Heart right ventricle (tissue), 16 donors: Measurements from ENCODE around the gene SLIT1. TPM values are rescaled to one million over a fixed set of nuclear protein-coding genes. Genes with fewer than 3 reads are reported as not detected.
A peak's percentile ranks its signal among the peaks of the same experiment; 100 is the strongest.

Experiments used
- ATAC-seq, 8 donors: fragments of 200-7000 bp; cut with Tn5 transposase; one replicate each; pipeline ENCODE4 v1.9.1; 2020; ENCODE audit warnings: mild to moderate bottlenecking in 8 of 8, moderate library complexity in 8 of 8, moderate number of reproducible peaks in 1 of 8
- DNase-seq, 2 donors: peaks; one replicate each; pipeline ENCODE4 v3.0.0-alpha.2; 2020
- H3K27ac ChIP-seq, 10 donors: fragments of 200-600 bp; sonication (generic) in 2 of 10; one replicate each; pipeline versions ENCODE4 v1.5.0 to v1.8.0; 2020 to 2022; ENCODE audit warnings: mild to moderate bottlenecking in 3 of 10
- H3K27me3 ChIP-seq, 7 donors: fragments of 200-600 bp; one replicate each; pipeline ENCODE4 v1.8.0; 2021 to 2022; ENCODE audit warnings: mild to moderate bottlenecking in 2 of 7
- H3K36me3 ChIP-seq, 9 donors: fragments of 200-600 bp; sonication (generic) in 1 of 9; one replicate each; pipeline versions ENCODE4 v1.5.0 to v1.8.0; 2020 to 2022; ENCODE audit warnings: mild to moderate bottlenecking in 2 of 9
- H3K4me1 ChIP-seq, 9 donors: fragments of 200-600 bp; sonication (generic) in 1 of 9; one replicate each; pipeline versions ENCODE4 v1.5.0 to v1.8.0; 2020 to 2022; ENCODE audit warnings: mild to moderate bottlenecking in 4 of 9
- H3K4me3 ChIP-seq, 10 donors: fragments of 200-600 bp; sonication (generic) in 2 of 10; one replicate each; pipeline versions ENCODE4 v1.5.0 to v1.8.0; 2020 to 2022; ENCODE audit warnings: mild to moderate bottlenecking in 7 of 10, moderate library complexity in 2 of 10
- H3K9me3 ChIP-seq, 11 donors: fragments of 200-600 bp in 10 of 11; sonication (generic) in 2 of 11; one replicate each; pipeline versions ENCODE4 v1.5.0 to v1.8.0; 2013 to 2022; ENCODE audit warnings: mild to moderate bottlenecking in 2 of 11, control low read depth in 1 of 11, moderate library complexity in 1 of 11
- WGBS, 2 donors: extraction: QIAGEN DNeasy Blood & Tissue Kit; methylation state at CpG; one replicate each; pipeline ENCODE4 v1.1.7; 2013; ENCODE audit warnings: inconsistent platforms in 1 of 2; 5-methylcytosine and 5-hydroxymethylcytosine counted together
- intact Hi-C, 10 donors: fragments of 100-400 bp; cut with DNase I; formaldehyde crosslinking; loops; one replicate each; pipeline versions ENCODE4 v1.11.1 to v1.14.2; 2022
- polyA plus RNA-seq, 2 donors: library from polyadenylated mRNA; stranded (reverse); fragments of 200-250 nt; gene quantifications; one replicate each; pipeline ENCODE4 v1.2.3, GENCODE V29; 2013
- total RNA-seq, 10 donors: library from RNA; stranded (reverse); fragmentation: NEBNext Ultra II Directional in 3 of 10; extraction: Animal tissue kit (Norgen Biotek cat#: 25700) in 3 of 10; gene quantifications; one replicate each; pipeline versions ENCODE4 v1.2.1 to v1.2.4, GENCODE V29; 2021 to 2023
- TF ChIP-seq, protein P1 (sequence below), 9 donors: fragments of 200-600 bp; sonication (generic) in 2 of 9; IDR thresholded peaks; one replicate each; pipeline versions ENCODE4 v1.5.0 to v1.8.0; 2021 to 2022; ENCODE audit warnings: antibody characterized with exemption in 9 of 9, mild to moderate bottlenecking in 5 of 9, moderate library complexity in 1 of 9
- donor health status: Arrhythmogenic right ventricular cardiomyopathy.
- donor health status: ischemic (EF 13 %, LVEDD 7.1; RV severe dilation, severe dysfunction).
- donor health status: healthy with polysubstance abuse.
- donor health status: DM: no; HTN: yes; CAD: no.
- donor health status: DM: no; HTN: no; CAD: no.
- donor health status: ischemic (EF 25% LVEDD 6.9; RV normal size, moderate dysfunction).
- donor health status: ischemic (EF 25% LVEDD 5.7; RV mildly dilated, moderate dysfunction).
- donor health status: healthy.
- donor health status: DM: yes; HTN: yes; CAD: no.
- donor health status: Ischemic cardiomyopathy.
- donor health status: ischemic (EF 35%, LVEDD 5.7; RV mildly dilated, moderate dysfunction).
- donor health status: nonischemic (EF 11% LVEDD 7.7; RV severe dilation, severe dysfunction).
- donor health status: DM: yes; HTN: yes; CAD: no.
- donor health status: PGD.
- donor health status: ischemic (EF 29% LVEDD 5.4; RV normal size, mild dysfunction).
- donor health status: nonischemic (EF 23%, LVEDD 6.1; RV moderate dilation, normal function).

The SLIT1 gene
- total and polyA plus RNA-seq, 12 donors = 0.04 to 0.31 (median 0.13) TPM; not detected in 1

DNA sequence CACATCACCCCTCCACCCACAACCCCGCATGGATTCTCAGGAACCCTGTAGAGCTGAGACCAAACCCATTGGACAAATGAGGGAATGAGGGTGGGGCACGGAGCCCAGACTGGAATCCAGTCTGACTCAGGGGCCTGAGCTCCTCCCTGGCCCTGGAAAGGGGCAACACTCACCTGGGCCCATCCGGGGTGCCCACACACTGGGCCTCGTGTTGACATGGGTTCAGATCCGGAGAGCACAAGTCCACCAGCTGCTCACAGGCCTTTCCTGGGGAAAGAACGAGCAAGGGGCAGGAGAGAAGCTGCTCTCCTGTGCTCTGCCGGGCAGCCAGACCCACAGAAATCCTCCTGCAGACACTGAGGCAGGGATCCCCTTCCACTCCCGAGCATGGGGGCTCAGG lies 172.2 kb downstream of the SLIT1 start:
- intact Hi-C loops = loop anchor here in 1 of 10 donors (10.0 kb wide), 1 partner anchor 89 kb away; no protein-coding TSS in a partner anchor
- ATAC-seq (no peak), DNase-seq (no peak)
- TF ChIP-seq, protein P1, sequence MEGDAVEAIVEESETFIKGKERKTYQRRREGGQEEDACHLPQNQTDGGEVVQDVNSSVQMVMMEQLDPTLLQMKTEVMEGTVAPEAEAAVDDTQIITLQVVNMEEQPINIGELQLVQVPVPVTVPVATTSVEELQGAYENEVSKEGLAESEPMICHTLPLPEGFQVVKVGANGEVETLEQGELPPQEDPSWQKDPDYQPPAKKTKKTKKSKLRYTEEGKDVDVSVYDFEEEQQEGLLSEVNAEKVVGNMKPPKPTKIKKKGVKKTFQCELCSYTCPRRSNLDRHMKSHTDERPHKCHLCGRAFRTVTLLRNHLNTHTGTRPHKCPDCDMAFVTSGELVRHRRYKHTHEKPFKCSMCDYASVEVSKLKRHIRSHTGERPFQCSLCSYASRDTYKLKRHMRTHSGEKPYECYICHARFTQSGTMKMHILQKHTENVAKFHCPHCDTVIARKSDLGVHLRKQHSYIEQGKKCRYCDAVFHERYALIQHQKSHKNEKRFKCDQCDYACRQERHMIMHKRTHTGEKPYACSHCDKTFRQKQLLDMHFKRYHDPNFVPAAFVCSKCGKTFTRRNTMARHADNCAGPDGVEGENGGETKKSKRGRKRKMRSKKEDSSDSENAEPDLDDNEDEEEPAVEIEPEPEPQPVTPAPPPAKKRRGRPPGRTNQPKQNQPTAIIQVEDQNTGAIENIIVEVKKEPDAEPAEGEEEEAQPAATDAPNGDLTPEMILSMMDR (IDR thresholded peaks at IDR 0.05) = no peak
- Histone ChIP-seq H3K4me3 (no peak overlapping the region), H3K9me3 (peaks cover 0 to 4% (median 0%) of the 10 kb centered on the region in 11 donors), H3K4me1 (no peaks in the 10 kb centered on the region), H3K36me3 (no peaks in the 10 kb centered on the region), H3K27me3 (no peaks in the 10 kb centered on the region), H3K27ac (no peak overlapping the region)
- WGBS, 2 donors = 88 to 93% methylated on average over 8 of the region's 8 CpGs

DNA sequence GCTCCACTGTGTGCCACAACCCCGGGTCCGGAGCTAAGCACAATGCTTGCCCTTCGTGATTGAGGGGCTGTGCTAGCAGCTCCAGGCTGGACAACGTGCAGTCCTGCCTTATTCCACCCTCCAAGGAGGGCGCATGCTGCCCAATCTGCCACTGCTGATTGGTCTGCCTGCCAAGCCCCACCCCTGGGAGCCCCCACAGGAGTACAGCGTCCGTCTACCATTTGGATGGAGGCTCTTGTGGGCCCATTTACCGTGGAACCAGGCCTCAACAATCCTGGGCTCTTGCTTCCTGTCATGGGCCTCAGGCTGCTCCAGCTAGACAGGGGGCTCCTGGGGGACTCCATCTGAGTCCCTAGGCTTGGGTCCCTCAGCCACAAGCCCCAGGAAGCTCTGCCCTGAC lies 173.3 kb downstream of the SLIT1 start:
- Histone ChIP-seq H3K36me3 (no peaks in the 10 kb centered on the region), H3K4me1 (no peaks in the 10 kb centered on the region), H3K27ac (no peak overlapping the region), H3K4me3 (no peak overlapping the region), H3K9me3 (peaks cover 0 to 13% (median 5%) of the 10 kb centered on the region in 11 donors), H3K27me3 (no peaks in the 10 kb centered on the region)
- TF ChIP-seq, protein P1 (IDR thresholded peaks at IDR 0.05) = no peak
- intact Hi-C loops = loop anchor here in 1 of 10 donors (10.0 kb wide), 1 partner anchor 88 kb away; no protein-coding TSS in a partner anchor
- 88 to 91% methylated on average over 8 of the region's 8 CpGs for WGBS, 2 donors
- DNase-seq (no peak), ATAC-seq (no peak)

DNA sequence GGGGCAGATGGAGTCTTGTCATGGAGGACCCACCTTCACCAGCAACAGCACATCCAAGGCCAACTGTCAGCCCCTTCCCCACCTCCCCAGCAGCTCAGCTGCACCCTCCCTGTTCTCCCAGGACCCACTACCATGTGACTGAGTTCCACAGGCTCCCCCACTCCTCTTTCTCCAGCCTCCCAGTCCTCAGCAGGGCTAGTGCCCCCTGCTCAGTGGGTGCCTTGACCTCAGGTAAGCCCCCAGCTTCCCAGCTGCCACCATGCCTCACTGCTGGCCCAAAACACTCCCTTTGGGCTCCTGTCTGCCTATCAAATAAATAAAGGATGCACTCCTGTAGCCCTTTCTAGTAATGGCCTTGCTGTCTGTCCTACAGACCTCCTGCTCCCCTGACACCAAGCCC lies 174.4 kb downstream of the SLIT1 start:
- H3K27ac ChIP-seq = no peak overlapping the region
- H3K36me3 ChIP-seq = no peaks in the 10 kb centered on the region
- H3K9me3 ChIP-seq = peaks cover 0 to 23% (median 13%) of the 10 kb centered on the region in 11 donors
- ATAC-seq = peak in 1 of 8 donors; percentile 31
- TF ChIP-seq, protein P1 (IDR thresholded peaks at IDR 0.05) = no peak
- DNase-seq = no peak
- intact Hi-C loops = loop anchor here in 1 of 10 donors (10.0 kb wide), 1 partner anchor 87 kb away; no protein-coding TSS in a partner anchor
- no peaks in the 10 kb centered on the region for H3K4me1 ChIP-seq
- no peaks in the 10 kb centered on the region for H3K27me3 ChIP-seq
- no peak overlapping the region for H3K4me3 ChIP-seq

DNA sequence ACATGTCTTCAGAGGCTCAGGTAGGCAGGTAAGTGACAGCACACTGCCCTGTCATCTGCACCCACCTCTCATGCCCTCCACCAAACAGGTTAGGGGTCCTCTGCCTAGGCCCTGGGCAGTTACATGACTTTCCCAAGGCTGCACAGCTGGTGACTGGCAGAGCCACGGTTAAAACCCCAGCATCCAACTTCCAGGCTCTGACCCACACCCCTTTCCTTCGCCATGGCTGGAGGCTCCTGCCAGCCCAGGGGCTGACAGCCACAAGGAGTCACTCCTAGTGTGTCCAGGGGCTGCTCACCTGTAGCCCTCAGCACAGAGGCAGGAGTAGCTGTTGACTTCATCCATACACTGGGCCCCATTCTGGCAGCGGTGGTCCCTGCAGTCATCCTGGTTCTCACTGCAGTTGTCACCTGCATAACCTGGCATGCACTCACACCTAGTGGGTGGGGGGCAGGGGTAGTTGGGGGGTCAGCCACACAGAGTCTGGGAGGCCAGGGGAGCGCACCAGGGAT lies 175.0 kb downstream of the SLIT1 start:
- TF ChIP-seq, protein P1 (IDR thresholded peaks at IDR 0.05) = no peak
- no peak for DNase-seq
- no peak overlapping the region for H3K4me3 ChIP-seq
- peaks cover 0 to 25% (median 13%) of the 10 kb centered on the region in 11 donors for H3K9me3 ChIP-seq
- no peaks in the 10 kb centered on the region for H3K27me3 ChIP-seq
- H3K36me3 ChIP-seq = no peaks in the 10 kb centered on the region
- intact Hi-C loops = loop anchor here in 1 of 10 donors (10.0 kb wide), 1 partner anchor 86 kb away; no protein-coding TSS in a partner anchor
- 85 to 87% methylated on average over 4 of the region's 4 CpGs for WGBS, 2 donors
- H3K27ac ChIP-seq = no peak overlapping the region
- H3K4me1 ChIP-seq = no peaks in the 10 kb centered on the region
- peak in 1 of 8 donors; percentile 42 for ATAC-seq
